ENCODE data around the gene ARGLU1.

DNA sequence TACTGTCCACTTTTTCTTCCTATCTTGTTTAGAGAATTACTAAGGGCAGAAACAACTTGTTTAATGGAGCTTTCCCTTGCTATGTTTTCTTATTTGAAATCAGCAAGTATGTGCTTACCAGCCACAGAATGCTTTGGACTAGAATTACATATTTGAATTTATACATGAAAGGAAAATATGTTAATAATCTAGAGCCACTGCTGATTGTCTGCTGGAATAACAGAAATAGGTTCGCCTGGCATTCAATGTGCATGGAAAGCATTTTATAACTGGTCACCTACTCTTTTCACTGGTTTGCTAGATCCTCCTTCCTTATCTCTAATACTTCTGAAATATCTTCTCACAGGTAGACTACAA, 40.5 kb downstream of the ARGLU1 start:
- TF ChIP-seq CTCF (IDR thresholded peaks at IDR 0.05; ENCODE audit: insufficient read depth, low read length): no peak
- TF ChIP-seq REST (IDR thresholded peaks at IDR 0.05; ENCODE audit: insufficient replicate concordance, low read depth): no peak
- TF ChIP-seq GABPA (IDR thresholded peaks at IDR 0.05; ENCODE audit: low read depth): no peak

Data from HL-60 (cell line).